Measurements from ENCODE around the gene TGFBR2. TPM values are rescaled to one million over a fixed set of nuclear protein-coding genes. Genes with fewer than 3 reads are reported as not detected.
A peak's percentile ranks its signal among the peaks of the same experiment; 100 is the strongest.

The TGFBR2 gene
- total and polyA plus RNA-seq, 2 experiments from 2014 or later = 135 to 188 TPM

- no peak overlapping the region for H3K4me2 ChIP-seq (ENCODE audit: unreplicated experiment)
- peaks cover 69% of the 10 kb centered on the region for H3K36me3 ChIP-seq (ENCODE audit: low read depth)
- in situ Hi-C loops (cut with MboI) = no loop called here
- TF ChIP-seq EZH2 (IDR thresholded peaks at IDR 0.05; ENCODE audit: insufficient read depth, poor library complexity, severe bottlenecking) (no peak), EZH2phosphoT487 (IDR thresholded peaks at IDR 0.05; ENCODE audit: insufficient read depth, low read depth) (no peak)
- H3K27me3 ChIP-seq (replicated peaks; ENCODE audit: insufficient read depth) = no peaks in the 10 kb centered on the region
- DNase-seq = peak; percentile 55
- no peaks in the 10 kb centered on the region for H3K9me3 ChIP-seq (ENCODE audit: low read depth)
- peaks cover 98% of the 10 kb centered on the region for H3K79me2 ChIP-seq (ENCODE audit: insufficient read depth)
- no peaks in the 10 kb centered on the region for H4K20me1 ChIP-seq (ENCODE audit: insufficient read depth)
- no peak overlapping the region for H2AFZ ChIP-seq
- peak overlapping the region; percentile 41 for H3K27ac ChIP-seq
- H3K4me3 ChIP-seq = no peak overlapping the region
- no peak overlapping the region for H3K9ac ChIP-seq
- peaks cover 40% of the 10 kb centered on the region for H3K4me1 ChIP-seq (ENCODE audit: insufficient read depth)
- WGBS, 2 experiments (ENCODE audit: low coverage in 1 of 2, low lambda C conversion rate in 2 of 2, missing lambda C conversion rate in 2 of 2) = 84 to 87% methylated on average over 5 of the region's 5 CpGs
- peaks cover 33% of the 10 kb centered on the region for H3F3A ChIP-seq (ENCODE audit: insufficient read depth)
- H3K9me2 ChIP-seq (ENCODE audit: insufficient read depth) = no peaks in the 10 kb centered on the region
Observed at GRCh38 chr3:30646181-30646876, 39.9 kb downstream of the TGFBR2 start.

GRCh38 chr3:30646961-30647752, 40.8 kb downstream of the TGFBR2 start:
- peaks cover 98% of the 10 kb centered on the region for H3K79me2 ChIP-seq (ENCODE audit: insufficient read depth)
- no peaks in the 10 kb centered on the region for H3K27me3 ChIP-seq (replicated peaks; ENCODE audit: insufficient read depth)
- H3K9me3 ChIP-seq (ENCODE audit: low read depth) = no peaks in the 10 kb centered on the region
- TF ChIP-seq EZH2 (IDR thresholded peaks at IDR 0.05; ENCODE audit: insufficient read depth, poor library complexity, severe bottlenecking) = no peak
- DNase-seq = no peak
- H3K9ac ChIP-seq = no peak overlapping the region
- no peaks in the 10 kb centered on the region for H3K9me2 ChIP-seq (ENCODE audit: insufficient read depth)
- no peak overlapping the region for H2AFZ ChIP-seq
- H3F3A ChIP-seq (ENCODE audit: insufficient read depth) = peaks cover 33% of the 10 kb centered on the region
- H3K36me3 ChIP-seq (ENCODE audit: low read depth) = peaks cover 76% of the 10 kb centered on the region
- H3K4me2 ChIP-seq (ENCODE audit: unreplicated experiment) = no peak overlapping the region
- peaks cover 40% of the 10 kb centered on the region for H3K4me1 ChIP-seq (ENCODE audit: insufficient read depth)
- H3K27ac ChIP-seq = peak overlapping the region; percentile 41
- WGBS, 2 experiments (ENCODE audit: low coverage in 1 of 2, low lambda C conversion rate in 2 of 2, missing lambda C conversion rate in 2 of 2) = 96 to 99% methylated on average over 5 of the region's 5 CpGs
- no peak overlapping the region for H3K4me3 ChIP-seq
- in situ Hi-C loops (cut with MboI) = no loop called here
- no peaks in the 10 kb centered on the region for H4K20me1 ChIP-seq (ENCODE audit: insufficient read depth)

DNA sequence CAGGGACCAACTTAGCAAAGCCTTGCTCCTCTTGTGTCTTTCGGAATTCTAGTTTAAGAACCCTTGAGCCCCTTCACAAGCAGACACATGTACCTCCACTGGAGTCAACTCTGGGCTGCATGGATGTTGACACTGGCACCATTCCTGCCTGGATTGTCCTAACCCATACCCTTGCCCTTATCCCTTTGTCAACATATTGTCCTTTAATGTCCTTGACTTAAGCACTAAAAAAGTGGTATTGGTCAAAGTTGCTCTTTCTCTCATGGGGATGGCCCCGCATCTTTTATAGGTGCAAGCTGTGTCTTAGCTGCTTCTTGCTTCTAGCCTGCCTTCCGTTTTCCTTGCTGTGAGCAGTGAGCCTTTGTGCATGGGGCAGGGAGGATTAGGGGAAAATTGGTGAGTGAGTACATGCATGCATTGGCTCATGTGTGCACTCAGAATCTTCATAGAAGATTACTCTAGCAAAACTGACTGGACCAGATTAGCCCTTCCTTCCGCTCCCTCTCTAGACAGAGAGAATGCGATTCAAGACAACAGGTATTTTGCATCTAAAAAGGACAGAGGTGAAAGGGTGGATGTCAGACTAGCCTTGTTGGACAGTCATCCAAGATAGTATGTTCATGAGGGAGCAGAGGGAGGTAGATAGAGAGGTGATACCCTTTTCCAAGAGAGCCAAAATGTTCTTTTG, 42.4 kb downstream of the TGFBR2 start:
- H3K4me3 ChIP-seq = no peak overlapping the region
- H3K27ac ChIP-seq = no peak overlapping the region
- peaks cover 36% of the 10 kb centered on the region for H3F3A ChIP-seq (ENCODE audit: insufficient read depth)
- H3K36me3 ChIP-seq (ENCODE audit: low read depth) = peaks cover 84% of the 10 kb centered on the region
- in situ Hi-C loops (cut with MboI) = no loop called here
- H2AFZ ChIP-seq = no peak overlapping the region
- TF ChIP-seq EZH2 (IDR thresholded peaks at IDR 0.05; ENCODE audit: insufficient read depth, poor library complexity, severe bottlenecking) (no peak), EZH2phosphoT487 (IDR thresholded peaks at IDR 0.05; ENCODE audit: insufficient read depth, low read depth) (no peak)
- H3K9ac ChIP-seq = no peak overlapping the region
- H3K4me1 ChIP-seq (ENCODE audit: insufficient read depth) = peaks cover 24% of the 10 kb centered on the region
- no peaks in the 10 kb centered on the region for H4K20me1 ChIP-seq (ENCODE audit: insufficient read depth)
- H3K27me3 ChIP-seq (replicated peaks; ENCODE audit: insufficient read depth) = no peaks in the 10 kb centered on the region
- H3K79me2 ChIP-seq (ENCODE audit: insufficient read depth) = peaks cover 98% of the 10 kb centered on the region
- no peaks in the 10 kb centered on the region for H3K9me2 ChIP-seq (ENCODE audit: insufficient read depth)
- H3K9me3 ChIP-seq (ENCODE audit: low read depth) = no peaks in the 10 kb centered on the region
- 99% methylated on average over 5 of the region's 5 CpGs for WGBS, 2 experiments (ENCODE audit: low coverage in 1 of 2, low lambda C conversion rate in 2 of 2, missing lambda C conversion rate in 2 of 2)
- H3K4me2 ChIP-seq (ENCODE audit: unreplicated experiment) = no peak overlapping the region
- DNase-seq = no peak

DNA sequence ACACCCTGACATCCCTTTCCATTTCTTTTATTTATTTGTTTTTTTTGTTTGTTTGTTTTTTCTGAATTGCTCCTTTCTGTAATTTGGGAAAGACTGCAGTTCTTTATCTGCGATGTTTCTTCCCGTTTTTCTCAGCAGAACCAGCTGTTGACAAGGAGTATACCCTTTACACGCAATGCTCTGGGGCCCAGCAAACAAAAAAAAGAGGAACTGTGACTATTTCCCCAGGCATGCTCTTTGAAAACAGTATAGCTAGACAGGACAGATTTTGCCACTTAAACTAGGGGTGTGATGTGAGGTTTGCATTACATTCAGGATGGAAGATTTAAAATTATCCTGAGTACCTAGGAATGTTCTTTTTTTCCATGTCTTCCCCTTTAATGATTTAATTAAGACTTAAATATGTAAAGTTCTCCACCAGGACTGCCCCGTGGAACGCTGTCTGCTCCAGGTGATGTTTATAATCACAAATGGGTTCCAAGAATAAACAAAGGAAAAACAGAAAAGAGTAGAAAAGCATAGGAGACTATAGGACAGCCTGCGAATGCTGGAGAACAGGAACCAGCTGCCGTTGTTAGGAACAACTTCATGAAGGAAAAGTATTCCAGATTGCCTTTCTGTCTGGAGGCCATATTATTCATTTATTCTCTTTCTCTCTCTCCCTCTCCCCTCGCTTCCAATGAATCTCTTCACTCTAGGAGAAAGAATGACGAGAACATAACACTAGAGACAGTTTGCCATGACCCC, 43.3 kb downstream of the TGFBR2 start:
- peaks cover 37% of the 10 kb centered on the region for H3F3A ChIP-seq (ENCODE audit: insufficient read depth)
- H4K20me1 ChIP-seq (ENCODE audit: insufficient read depth) = no peaks in the 10 kb centered on the region
- no peak overlapping the region for H2AFZ ChIP-seq
- H3K9me3 ChIP-seq (ENCODE audit: low read depth) = no peaks in the 10 kb centered on the region
- no peak for TF ChIP-seq EZH2 (IDR thresholded peaks at IDR 0.05; ENCODE audit: insufficient read depth, poor library complexity, severe bottlenecking)
- no peak for TF ChIP-seq EZH2phosphoT487 (IDR thresholded peaks at IDR 0.05; ENCODE audit: insufficient read depth, low read depth)
- no peak overlapping the region for H3K4me2 ChIP-seq (ENCODE audit: unreplicated experiment)
- H3K27ac ChIP-seq = no peak overlapping the region
- DNase-seq = no peak
- H3K79me2 ChIP-seq (ENCODE audit: insufficient read depth) = peaks cover 98% of the 10 kb centered on the region
- in situ Hi-C loops (cut with MboI) = no loop called here
- H3K36me3 ChIP-seq (ENCODE audit: low read depth) = peaks cover 93% of the 10 kb centered on the region
- no peak overlapping the region for H3K9ac ChIP-seq
- H3K9me2 ChIP-seq (ENCODE audit: insufficient read depth) = no peaks in the 10 kb centered on the region
- no peaks in the 10 kb centered on the region for H3K27me3 ChIP-seq (replicated peaks; ENCODE audit: insufficient read depth)
- H3K4me3 ChIP-seq = no peak overlapping the region
- WGBS, 2 experiments (ENCODE audit: low coverage in 1 of 2, low lambda C conversion rate in 2 of 2, missing lambda C conversion rate in 2 of 2) = 73 to 84% methylated on average over 9 of the region's 9 CpGs
- peaks cover 15% of the 10 kb centered on the region for H3K4me1 ChIP-seq (ENCODE audit: insufficient read depth)
